Measurements from ENCODE around the gene SLCO2A1. TPM values are rescaled to one million over a fixed set of nuclear protein-coding genes. Genes with fewer than 3 reads are reported as not detected.

Gene SLCO2A1
- total RNA-seq, 1 donor from 2014 or later = 0.78 TPM

GRCh38 chr3:134060561-134061385, 31.0 kb upstream of the SLCO2A1 start:
- DNase-seq = no peak

- DNase-seq = no peak
Observed at GRCh38 chr3:134059671-134060560, 30.2 kb upstream of the SLCO2A1 start.

GRCh38 chr3:134059035-134059601, 29.4 kb upstream of the SLCO2A1 start:
- no peak for DNase-seq

- DNase-seq = no peak
Observed at GRCh38 chr3:134057654-134058110, 28.0 kb upstream of the SLCO2A1 start.

GRCh38 chr3:134057006-134057653, 27.4 kb upstream of the SLCO2A1 start:
- DNase-seq = no peak

- no peak for DNase-seq
Observed at GRCh38 chr3:134056464-134056891, 26.8 kb upstream of the SLCO2A1 start.

- DNase-seq = no peak
Observed at GRCh38 chr3:134055661-134056060, 25.9 kb upstream of the SLCO2A1 start.

GRCh38 chr3:134054881-134055280, 25.2 kb upstream of the SLCO2A1 start:
- DNase-seq = no peak

- no peak for DNase-seq
Observed at GRCh38 chr3:134054231-134054630, 24.5 kb upstream of the SLCO2A1 start.

- DNase-seq = no peak
Observed at GRCh38 chr3:134052370-134052769, 22.6 kb upstream of the SLCO2A1 start.

- no peak for DNase-seq
Observed at GRCh38 chr3:134049676-134050075, 20.0 kb upstream of the SLCO2A1 start.

- DNase-seq = no peak
Observed at GRCh38 chr3:134048278-134048996, 18.7 kb upstream of the SLCO2A1 start.

GRCh38 chr3:134044459-134044858, 14.7 kb upstream of the SLCO2A1 start:
- no peak for DNase-seq

- no peak for DNase-seq
Observed at GRCh38 chr3:134040066-134040465, 10.3 kb upstream of the SLCO2A1 start.

- DNase-seq = no peak
Observed at GRCh38 chr3:134039161-134039862, 9.6 kb upstream of the SLCO2A1 start.

GRCh38 chr3:134038716-134039115, 9.0 kb upstream of the SLCO2A1 start:
- DNase-seq = no peak

GRCh38 chr3:134038071-134038491, 8.4 kb upstream of the SLCO2A1 start:
- no peak for DNase-seq

- no peak for DNase-seq
Observed at GRCh38 chr3:134037168-134037567, 7.4 kb upstream of the SLCO2A1 start.

GRCh38 chr3:134036291-134036690, 6.6 kb upstream of the SLCO2A1 start:
- DNase-seq = no peak

- DNase-seq = no peak
Observed at GRCh38 chr3:134035836-134036235, 6.1 kb upstream of the SLCO2A1 start.
